Measurements from ENCODE around the gene PPP2R2B. TPM values are rescaled to one million over a fixed set of nuclear protein-coding genes. Genes with fewer than 3 reads are reported as not detected.

PPP2R2B gene
- total and polyA plus RNA-seq, 4 donors: 0.15 to 1.2 (median 0.55) TPM

DNA sequence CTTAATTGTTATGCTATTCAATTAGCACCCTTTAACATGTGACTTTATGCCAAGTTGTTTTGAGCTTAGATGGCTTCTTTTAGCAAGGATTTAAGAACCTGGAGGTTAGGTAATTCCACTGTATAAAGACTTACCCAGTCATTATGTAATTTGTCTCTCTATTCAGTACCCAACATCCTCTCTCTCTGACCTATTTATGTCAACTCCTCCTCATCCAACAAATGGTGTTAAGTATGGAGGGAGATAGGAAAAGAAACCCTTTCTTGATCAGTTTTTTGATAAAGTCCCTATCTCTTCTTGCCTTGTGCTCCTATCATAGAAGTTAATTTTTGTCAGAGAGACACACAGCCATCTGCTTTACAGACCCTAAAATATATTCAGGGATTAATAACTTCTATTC lies 181.3 kb downstream of the PPP2R2B start:
- no peaks in the 10 kb centered on the region for H3K27me3 ChIP-seq (ENCODE audit: control insufficient read depth in 3 of 3, insufficient read depth in 3 of 3, low read length in 2 of 3)
- TF ChIP-seq, protein P1, sequence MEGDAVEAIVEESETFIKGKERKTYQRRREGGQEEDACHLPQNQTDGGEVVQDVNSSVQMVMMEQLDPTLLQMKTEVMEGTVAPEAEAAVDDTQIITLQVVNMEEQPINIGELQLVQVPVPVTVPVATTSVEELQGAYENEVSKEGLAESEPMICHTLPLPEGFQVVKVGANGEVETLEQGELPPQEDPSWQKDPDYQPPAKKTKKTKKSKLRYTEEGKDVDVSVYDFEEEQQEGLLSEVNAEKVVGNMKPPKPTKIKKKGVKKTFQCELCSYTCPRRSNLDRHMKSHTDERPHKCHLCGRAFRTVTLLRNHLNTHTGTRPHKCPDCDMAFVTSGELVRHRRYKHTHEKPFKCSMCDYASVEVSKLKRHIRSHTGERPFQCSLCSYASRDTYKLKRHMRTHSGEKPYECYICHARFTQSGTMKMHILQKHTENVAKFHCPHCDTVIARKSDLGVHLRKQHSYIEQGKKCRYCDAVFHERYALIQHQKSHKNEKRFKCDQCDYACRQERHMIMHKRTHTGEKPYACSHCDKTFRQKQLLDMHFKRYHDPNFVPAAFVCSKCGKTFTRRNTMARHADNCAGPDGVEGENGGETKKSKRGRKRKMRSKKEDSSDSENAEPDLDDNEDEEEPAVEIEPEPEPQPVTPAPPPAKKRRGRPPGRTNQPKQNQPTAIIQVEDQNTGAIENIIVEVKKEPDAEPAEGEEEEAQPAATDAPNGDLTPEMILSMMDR (IDR thresholded peaks at IDR 0.05; ENCODE audit: control extremely low read depth, extremely low read depth): no peak
- no peak overlapping the region for H3K4me3 ChIP-seq
- H3K27ac ChIP-seq (ENCODE audit: low read depth in 1 of 2, low read length in 1 of 2): no peak overlapping the region
- no peak overlapping the region for H3K9ac ChIP-seq (ENCODE audit: insufficient read depth in 1 of 2, low read length in 2 of 2)
- no peak for DNase-seq
- H3K9me3 ChIP-seq (ENCODE audit: control insufficient read depth in 4 of 4, insufficient read depth in 3 of 4, low read length in 3 of 4): no peaks in the 10 kb centered on the region
- H3K36me3 ChIP-seq (ENCODE audit: control insufficient read depth in 4 of 4, insufficient read depth in 4 of 4, low read length in 4 of 4): no peaks in the 10 kb centered on the region
- ATAC-seq (ENCODE audit: insufficient read depth, low FRiP score): no peak
- H3K4me1 ChIP-seq (ENCODE audit: control insufficient read depth in 5 of 5, insufficient read depth in 5 of 5, low read length in 5 of 5): no peaks in the 10 kb centered on the region

DNA sequence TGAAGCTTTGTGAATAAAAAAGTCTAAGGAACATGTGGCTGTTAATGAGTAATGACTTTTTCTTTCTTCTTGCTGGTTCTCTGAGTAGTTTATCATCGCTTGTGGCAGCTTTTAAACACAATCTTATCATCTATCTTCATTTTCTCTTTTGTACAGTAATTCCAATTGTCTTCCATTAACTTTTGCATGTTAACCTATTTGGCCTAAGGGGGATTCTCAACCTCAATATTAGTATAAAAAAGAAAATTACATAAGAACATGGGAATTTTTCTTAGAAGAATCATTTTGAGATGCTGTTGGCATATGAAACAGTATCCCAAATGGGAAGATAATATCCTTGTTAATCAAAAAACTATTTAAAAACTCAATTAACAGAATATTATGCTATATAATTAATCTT lies 182.9 kb downstream of the PPP2R2B start:
- 84 to 85% methylated on average over 1 of the region's 1 CpG for WGBS, 2 donors
- H3K9me3 ChIP-seq (ENCODE audit: control insufficient read depth in 4 of 4, insufficient read depth in 3 of 4, low read length in 3 of 4): peaks cover 0 to 4% (median 0%) of the 10 kb centered on the region in 4 donors
- no peak for DNase-seq
- H3K27ac ChIP-seq (ENCODE audit: low read depth in 1 of 2, low read length in 1 of 2): no peak overlapping the region
- H3K4me3 ChIP-seq: no peak overlapping the region
- no peak for ATAC-seq (ENCODE audit: insufficient read depth, low FRiP score)
- TF ChIP-seq, protein P1 (IDR thresholded peaks at IDR 0.05; ENCODE audit: control extremely low read depth, extremely low read depth): no peak
- no peaks in the 10 kb centered on the region for H3K36me3 ChIP-seq (ENCODE audit: control insufficient read depth in 4 of 4, insufficient read depth in 4 of 4, low read length in 4 of 4)
- no peaks in the 10 kb centered on the region for H3K4me1 ChIP-seq (ENCODE audit: control insufficient read depth in 5 of 5, insufficient read depth in 5 of 5, low read length in 5 of 5)
- no peak overlapping the region for H3K9ac ChIP-seq (ENCODE audit: insufficient read depth in 1 of 2, low read length in 2 of 2)
- H3K27me3 ChIP-seq (ENCODE audit: control insufficient read depth in 3 of 3, insufficient read depth in 3 of 3, low read length in 2 of 3): no peaks in the 10 kb centered on the region

DNA sequence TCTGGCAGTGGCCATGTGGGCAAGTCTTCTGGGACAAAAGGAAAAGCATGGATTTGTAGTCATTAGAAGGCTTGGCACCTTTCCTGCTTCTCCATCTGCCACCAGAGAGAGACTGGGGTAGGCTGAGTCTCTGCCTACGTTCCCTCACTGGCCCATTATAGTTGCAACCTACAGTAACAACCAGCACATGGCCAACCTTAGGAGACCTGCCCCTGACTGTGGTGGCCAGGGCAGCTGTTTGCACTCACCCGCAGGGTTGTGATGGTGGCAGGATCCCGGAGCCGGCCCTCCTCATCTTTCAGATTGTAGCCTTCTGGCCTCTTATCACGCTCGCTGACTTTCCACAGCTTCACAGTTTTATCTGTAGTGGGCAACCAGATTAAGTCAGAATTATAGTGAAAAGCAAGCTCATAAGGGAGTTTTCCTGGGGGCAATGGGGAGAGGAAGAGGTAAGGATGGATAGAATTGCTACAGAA lies 187.6 kb downstream of the PPP2R2B start:
- Histone ChIP-seq H3K27me3 (ENCODE audit: control insufficient read depth in 3 of 3, insufficient read depth in 3 of 3, low read length in 2 of 3) (no peaks in the 10 kb centered on the region), H3K9me3 (ENCODE audit: control insufficient read depth in 4 of 4, insufficient read depth in 3 of 4, low read length in 3 of 4) (peaks cover 0 to 7% (median 0%) of the 10 kb centered on the region in 4 donors), H3K27ac (ENCODE audit: low read depth in 1 of 2, low read length in 1 of 2) (no peak overlapping the region), H3K4me3 (no peak overlapping the region), H3K4me1 (ENCODE audit: control insufficient read depth in 5 of 5, insufficient read depth in 5 of 5, low read length in 5 of 5) (no peaks in the 10 kb centered on the region), H3K36me3 (ENCODE audit: control insufficient read depth in 4 of 4, insufficient read depth in 4 of 4, low read length in 4 of 4) (no peaks in the 10 kb centered on the region), H3K9ac (ENCODE audit: insufficient read depth in 1 of 2, low read length in 2 of 2) (no peak overlapping the region)
- 78 to 88% methylated on average over 6 of the region's 6 CpGs for WGBS, 2 donors
- TF ChIP-seq, protein P1 (IDR thresholded peaks at IDR 0.05; ENCODE audit: control extremely low read depth, extremely low read depth): no peak
- DNase-seq: no peak
- ATAC-seq (ENCODE audit: insufficient read depth, low FRiP score): no peak

DNA sequence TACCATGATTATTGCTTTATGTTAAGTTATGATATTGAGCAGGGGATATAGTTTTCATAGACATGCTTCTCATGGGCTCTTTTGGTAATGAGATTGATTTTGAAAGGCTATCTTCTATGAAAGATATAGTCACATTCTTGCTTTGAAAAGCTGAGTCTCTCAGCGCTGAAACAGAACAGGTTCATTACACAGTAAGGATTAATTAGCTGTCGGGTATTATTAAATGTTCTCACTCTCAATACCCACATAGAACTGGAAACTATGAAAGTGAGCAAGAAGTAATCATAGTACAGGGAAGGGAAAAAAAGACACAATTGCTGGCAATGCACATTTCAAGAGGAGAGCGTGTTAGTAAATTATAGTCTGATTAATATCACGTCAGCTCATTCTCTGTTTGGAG lies 190.9 kb downstream of the PPP2R2B start:
- Histone ChIP-seq H3K4me1 (ENCODE audit: control insufficient read depth in 5 of 5, insufficient read depth in 5 of 5, low read length in 5 of 5) (no peaks in the 10 kb centered on the region), H3K9me3 (ENCODE audit: control insufficient read depth in 4 of 4, insufficient read depth in 3 of 4, low read length in 3 of 4) (peaks cover 0 to 7% (median 0%) of the 10 kb centered on the region in 4 donors), H3K9ac (ENCODE audit: insufficient read depth in 1 of 2, low read length in 2 of 2) (no peak overlapping the region), H3K27ac (ENCODE audit: low read depth in 1 of 2, low read length in 1 of 2) (no peak overlapping the region), H3K4me3 (no peak overlapping the region), H3K27me3 (ENCODE audit: control insufficient read depth in 3 of 3, insufficient read depth in 3 of 3, low read length in 2 of 3) (no peaks in the 10 kb centered on the region), H3K36me3 (ENCODE audit: control insufficient read depth in 4 of 4, insufficient read depth in 4 of 4, low read length in 4 of 4) (no peaks in the 10 kb centered on the region)
- 63 to 80% methylated on average over 4 of the region's 4 CpGs for WGBS, 2 donors
- ATAC-seq (ENCODE audit: insufficient read depth, low FRiP score): no peak
- no peak for DNase-seq
- TF ChIP-seq, protein P1 (IDR thresholded peaks at IDR 0.05; ENCODE audit: control extremely low read depth, extremely low read depth): no peak

Measured in lung (tissue), 12 donors.